Measurements from ENCODE around the gene UBE2F. TPM values are rescaled to one million over a fixed set of nuclear protein-coding genes. Genes with fewer than 3 reads are reported as not detected.
"Not testable (repeated sequence)": the region's sequence is repeated elsewhere in the genome, so short reads cannot be mapped to it uniquely, and the experiment has no call there.

Gene UBE2F
- total RNA-seq, 2 experiments from 2014 or later = 71.4 to 80.5 TPM

DNA sequence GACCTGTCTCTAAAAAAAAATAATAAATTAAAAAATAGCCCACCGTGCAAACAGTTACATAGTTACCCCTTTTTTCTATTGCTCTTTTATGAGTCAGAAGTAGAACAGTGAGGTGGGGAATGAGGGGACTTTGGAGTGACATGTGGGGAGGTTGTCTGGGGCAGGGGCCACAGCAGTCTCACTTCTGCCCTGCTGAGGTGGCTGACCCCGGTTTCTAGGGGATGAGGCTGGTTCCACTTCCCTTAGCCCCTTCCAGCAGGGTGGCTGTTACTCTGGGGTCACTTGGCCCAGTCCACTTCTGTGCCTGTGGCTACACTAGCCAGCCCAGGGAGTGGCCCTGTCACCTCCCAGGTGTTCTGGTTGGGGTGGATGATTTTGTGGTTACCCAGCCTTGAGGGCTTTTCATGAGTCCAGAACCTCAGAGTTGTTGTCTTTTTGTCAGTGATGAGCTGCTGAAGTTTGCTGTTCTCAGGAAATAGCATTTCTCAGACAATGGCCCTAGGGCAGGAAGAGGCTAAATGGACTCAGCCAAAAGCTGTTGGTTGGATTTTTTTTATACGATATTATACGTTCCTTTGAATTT, 66.0 kb downstream of the UBE2F start:
- Mint-ChIP-seq H3K4me1 (peaks cover 2% of the 10 kb centered on the region), H3K27me3 (no peaks in the 10 kb centered on the region), H3K4me3 (no peak overlapping the region), H3K27ac (no peak overlapping the region), H3K36me3 (ENCODE audit: low read depth) (peaks cover 47% of the 10 kb centered on the region), H3K9me3 (no peaks in the 10 kb centered on the region)
- CTCF ChIA-PET = interaction anchor here (0.5 kb wide), 1 partner anchor 93 kb away, joined by 4 read pairs; no protein-coding TSS in a partner anchor
- POLR2A ChIA-PET = no interaction called here
- DNase-seq = no peak

DNA sequence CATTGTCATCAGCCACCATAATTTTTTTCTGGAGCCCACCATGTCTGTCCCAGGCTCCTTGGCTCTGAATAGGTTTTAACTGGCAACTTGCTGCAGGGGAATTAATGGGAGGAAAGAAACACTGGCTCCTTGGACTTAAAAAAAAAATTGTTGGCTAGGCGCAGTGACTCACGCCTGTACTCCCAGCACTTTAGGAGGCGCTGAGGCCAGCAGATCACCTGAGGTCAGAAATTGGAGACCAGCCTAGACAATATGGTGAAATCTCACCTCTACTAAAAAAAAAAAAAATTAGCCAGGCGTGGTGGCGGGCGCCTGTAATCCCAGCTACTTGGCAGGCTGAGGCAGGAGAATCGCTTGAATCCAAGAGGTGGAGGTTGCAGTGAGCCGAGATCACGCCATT, 67.2 kb downstream of the UBE2F start:
- H3K4me3 Mint-ChIP-seq, CTCF ChIA-PET, H3K9me3 Mint-ChIP-seq, H3K4me1 Mint-ChIP-seq, DNase-seq, H3K27ac Mint-ChIP-seq, H3K27me3 Mint-ChIP-seq, POLR2A ChIA-PET: not testable (repeated sequence)
- H3K36me3 Mint-ChIP-seq (ENCODE audit: low read depth) = peaks cover 52% of the 10 kb centered on the region

DNA sequence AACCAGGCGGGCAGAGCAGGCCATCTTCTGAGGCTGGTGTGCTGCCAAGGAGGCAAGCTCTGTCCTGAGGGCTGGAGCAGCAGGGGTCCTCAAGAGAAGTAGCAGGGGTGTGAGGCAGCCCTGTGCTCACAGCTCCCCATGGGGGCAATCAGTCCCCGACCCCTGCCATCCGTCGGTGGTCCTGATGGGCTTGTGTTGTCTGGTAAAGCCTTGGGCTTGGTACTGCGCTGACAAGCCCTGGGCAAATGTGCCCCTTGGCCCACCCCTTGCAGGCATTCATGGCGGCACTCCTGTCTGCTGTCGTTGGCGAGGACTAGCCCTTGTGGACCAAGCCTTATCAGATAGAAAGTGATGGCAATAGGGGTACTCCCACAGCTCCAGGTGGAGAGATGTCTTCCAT, 71.4 kb downstream of the UBE2F start:
- Mint-ChIP-seq H3K9me3 (no peaks in the 10 kb centered on the region), H3K27ac (no peak overlapping the region), H3K4me1 (no peaks in the 10 kb centered on the region), H3K27me3 (no peaks in the 10 kb centered on the region), H3K36me3 (ENCODE audit: low read depth) (peaks cover 44% of the 10 kb centered on the region), H3K4me3 (no peak overlapping the region)
- POLR2A ChIA-PET = no interaction called here
- CTCF ChIA-PET = interaction anchor here (0.7 to 1.5 kb wide), 2 partner anchors 14 to 19 kb away, joined by 3 read pairs; no protein-coding TSS in a partner anchor
- DNase-seq = no peak

DNA sequence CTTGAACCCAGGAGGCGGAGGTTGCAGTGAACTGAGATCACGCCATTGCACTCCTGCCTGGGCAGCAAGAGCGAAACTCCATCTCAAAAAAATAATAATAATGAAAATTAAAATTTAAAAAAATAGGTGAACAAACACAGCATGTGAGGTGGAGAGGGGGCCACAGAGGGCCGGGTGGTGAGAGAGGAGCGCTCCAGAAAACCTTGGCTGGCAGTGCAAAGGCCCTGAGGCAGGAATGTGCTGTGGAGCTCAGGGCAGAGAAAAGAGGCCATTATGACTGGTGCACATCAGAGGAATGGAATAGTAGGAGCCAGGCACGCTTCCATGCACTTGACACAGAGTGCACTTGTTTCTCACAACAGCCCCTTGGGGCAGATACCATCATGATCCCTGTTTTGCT, 72.3 kb downstream of the UBE2F start:
- DNase-seq = no peak
- Mint-ChIP-seq H3K9me3 (no peaks in the 10 kb centered on the region), H3K36me3 (ENCODE audit: low read depth) (peaks cover 39% of the 10 kb centered on the region), H3K4me1 (no peaks in the 10 kb centered on the region), H3K4me3 (no peak overlapping the region), H3K27ac (peak overlapping the region; percentile 19), H3K27me3 (no peaks in the 10 kb centered on the region)
- ChIA-PET CTCF (no interaction called here), POLR2A (no interaction called here)

DNA sequence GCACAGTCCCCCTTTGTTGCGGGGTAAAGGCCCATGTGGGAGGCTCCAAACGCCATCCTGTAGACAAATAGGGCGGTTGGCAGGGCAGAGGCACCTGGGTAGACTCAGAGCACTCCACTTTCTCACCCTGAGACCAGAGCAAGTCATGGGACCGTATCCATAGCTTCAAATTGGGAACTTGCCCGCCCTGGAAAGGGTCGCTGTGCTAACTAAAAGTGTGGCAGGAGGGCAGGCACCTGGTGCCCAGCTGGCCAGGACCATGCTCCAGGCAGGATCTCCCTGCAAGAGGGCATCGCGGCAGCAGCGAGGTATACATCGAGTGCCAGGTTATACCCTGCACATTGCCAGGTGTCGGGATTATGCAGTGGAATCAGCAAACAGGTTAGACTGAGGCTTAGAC, 73.2 kb downstream of the UBE2F start:
- Mint-ChIP-seq H3K27ac (no peak overlapping the region), H3K27me3 (no peaks in the 10 kb centered on the region), H3K4me3 (no peak overlapping the region), H3K36me3 (ENCODE audit: low read depth) (peaks cover 36% of the 10 kb centered on the region), H3K4me1 (no peaks in the 10 kb centered on the region), H3K9me3 (no peaks in the 10 kb centered on the region)
- ChIA-PET CTCF (interaction anchor here (0.9 kb wide), 1 partner anchor 10 kb away, joined by 3 read pairs; no protein-coding TSS in a partner anchor), POLR2A (no interaction called here)
- no peak for DNase-seq

DNA sequence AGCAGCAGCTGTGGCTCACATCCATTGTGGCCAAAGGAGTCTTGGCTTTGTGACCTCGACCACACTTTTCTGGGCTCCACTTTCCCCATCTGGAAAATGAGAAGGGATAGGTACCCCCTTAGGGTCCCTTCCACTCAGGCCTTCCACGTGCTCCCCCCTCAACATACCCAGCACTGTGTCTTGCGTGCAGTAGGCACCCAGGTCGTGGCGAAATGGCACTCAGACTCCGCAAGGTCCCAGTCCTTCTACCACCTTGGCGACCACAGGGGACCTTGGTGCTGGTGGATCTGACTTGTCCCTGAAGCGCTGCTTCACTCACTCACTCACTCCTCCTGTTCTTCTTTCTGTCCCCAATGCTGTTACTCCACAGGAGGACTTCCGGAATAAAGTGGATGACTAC, 74.1 kb downstream of the UBE2F start:
- CTCF ChIA-PET = interaction anchor here (0.9 kb wide), 1 partner anchor 11 kb away, joined by 3 read pairs; no protein-coding TSS in a partner anchor
- no peak overlapping the region for H3K27ac Mint-ChIP-seq
- H3K9me3 Mint-ChIP-seq = no peaks in the 10 kb centered on the region

DNA sequence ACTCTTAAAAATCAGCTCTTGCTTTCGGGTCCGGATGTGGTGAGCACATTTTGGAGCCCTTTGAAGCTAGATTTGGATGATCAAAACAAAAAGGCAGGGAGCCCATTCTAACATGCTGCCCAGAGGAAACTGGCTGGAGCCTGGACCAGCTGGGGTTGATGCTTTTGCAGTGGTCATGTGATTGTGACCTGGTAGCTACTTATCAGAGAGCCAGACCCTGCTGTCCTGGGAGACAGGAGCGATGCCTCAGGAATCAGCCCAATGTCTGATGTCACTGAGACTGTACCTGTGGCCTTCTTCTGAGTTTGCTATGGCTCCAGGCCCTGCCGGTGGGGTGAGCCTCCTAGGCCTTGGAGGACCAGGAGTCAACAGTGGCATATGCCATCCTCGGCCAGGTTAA, 75.3 kb downstream of the UBE2F start:
- Mint-ChIP-seq H3K27ac (no peak overlapping the region), H3K27me3 (no peaks in the 10 kb centered on the region), H3K4me3 (no peak overlapping the region), H3K9me3 (peaks cover under 1% of the 10 kb centered on the region), H3K36me3 (ENCODE audit: low read depth) (peaks cover 43% of the 10 kb centered on the region), H3K4me1 (no peaks in the 10 kb centered on the region)
- DNase-seq = no peak
- CTCF ChIA-PET = interaction anchor here (0.7 kb wide), 1 partner anchor 15 kb away, joined by 3 read pairs; no protein-coding TSS in a partner anchor
- POLR2A ChIA-PET = no interaction called here

More for the DNA sequence above, 74.1 kb downstream of the UBE2F start:
- H3K4me1 Mint-ChIP-seq = no peaks in the 10 kb centered on the region
- H3K36me3 Mint-ChIP-seq (ENCODE audit: low read depth) = peaks cover 35% of the 10 kb centered on the region
- POLR2A ChIA-PET = no interaction called here
- H3K27me3 Mint-ChIP-seq = no peaks in the 10 kb centered on the region
- DNase-seq = no peak
- H3K4me3 Mint-ChIP-seq = no peak overlapping the region

DNA sequence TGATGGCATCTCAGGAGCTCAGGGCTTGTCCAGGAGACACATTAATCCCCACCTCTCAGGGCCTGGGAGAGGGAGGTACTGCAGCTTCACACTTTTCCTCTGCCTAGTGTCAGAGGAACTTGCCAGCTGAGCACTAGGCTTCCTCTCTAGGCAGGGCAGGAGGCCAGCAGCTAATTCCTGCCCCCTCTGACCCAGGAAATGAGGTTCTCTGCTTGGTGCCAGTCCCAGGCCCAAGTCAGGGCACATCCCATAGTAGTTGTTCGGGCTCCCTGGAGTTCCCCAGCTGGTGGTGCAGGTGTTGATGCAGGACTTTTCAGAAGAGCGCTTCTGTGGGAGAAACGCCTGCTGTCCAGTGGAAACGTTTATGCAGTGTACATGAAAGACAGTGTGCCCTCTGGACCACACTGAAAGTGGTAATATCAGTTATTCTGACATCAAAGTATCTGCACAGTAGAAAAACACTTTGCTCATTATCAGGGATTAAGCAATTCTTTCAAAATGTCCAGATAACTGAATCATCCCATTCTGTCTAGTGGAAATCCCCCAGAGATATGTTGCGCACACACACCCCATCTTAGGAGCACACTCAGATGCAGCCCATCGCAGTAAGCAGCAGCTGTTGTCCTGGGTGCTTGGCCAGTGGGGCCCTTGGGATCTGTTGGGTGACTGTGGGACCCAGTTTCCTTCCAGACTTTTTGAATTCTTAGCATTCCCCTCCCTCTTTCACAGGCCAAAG, 76.2 kb downstream of the UBE2F start:
- Mint-ChIP-seq H3K36me3 (ENCODE audit: low read depth) (peaks cover 44% of the 10 kb centered on the region), H3K27ac (no peak overlapping the region), H3K4me3 (no peak overlapping the region), H3K27me3 (no peaks in the 10 kb centered on the region), H3K4me1 (no peaks in the 10 kb centered on the region), H3K9me3 (peaks cover 8% of the 10 kb centered on the region)
- no peak for DNase-seq
- ChIA-PET CTCF (no interaction called here), POLR2A (no interaction called here)

DNA sequence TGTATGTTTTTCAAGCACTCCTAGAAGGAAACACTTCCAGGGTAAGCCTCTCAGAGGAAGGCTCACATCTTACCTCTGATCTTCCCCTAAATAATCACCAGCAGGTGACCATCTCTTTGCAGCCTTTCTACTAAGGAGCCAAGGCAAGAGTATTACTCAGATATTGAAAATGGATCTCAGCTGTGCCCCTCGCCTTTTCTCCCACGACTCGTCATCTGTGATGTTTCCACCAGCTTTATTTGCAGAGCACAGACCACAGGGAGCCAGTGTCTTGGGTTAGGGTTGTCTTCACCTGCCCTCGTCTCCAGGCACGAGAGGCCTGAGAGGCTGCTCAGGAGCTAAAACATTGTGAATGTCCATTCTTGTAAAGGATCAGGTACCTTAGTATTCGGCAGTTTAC, 77.0 kb downstream of the UBE2F start:
- no peaks in the 10 kb centered on the region for H3K27me3 Mint-ChIP-seq
- H3K27ac Mint-ChIP-seq = no peak overlapping the region
- ChIA-PET POLR2A (no interaction called here), CTCF (no interaction called here)
- H3K9me3 Mint-ChIP-seq = peaks cover 13% of the 10 kb centered on the region
- H3K4me1 Mint-ChIP-seq = no peaks in the 10 kb centered on the region
- DNase-seq = no peak
- no peak overlapping the region for H3K4me3 Mint-ChIP-seq
- H3K36me3 Mint-ChIP-seq (ENCODE audit: low read depth) = peaks cover 43% of the 10 kb centered on the region

DNA sequence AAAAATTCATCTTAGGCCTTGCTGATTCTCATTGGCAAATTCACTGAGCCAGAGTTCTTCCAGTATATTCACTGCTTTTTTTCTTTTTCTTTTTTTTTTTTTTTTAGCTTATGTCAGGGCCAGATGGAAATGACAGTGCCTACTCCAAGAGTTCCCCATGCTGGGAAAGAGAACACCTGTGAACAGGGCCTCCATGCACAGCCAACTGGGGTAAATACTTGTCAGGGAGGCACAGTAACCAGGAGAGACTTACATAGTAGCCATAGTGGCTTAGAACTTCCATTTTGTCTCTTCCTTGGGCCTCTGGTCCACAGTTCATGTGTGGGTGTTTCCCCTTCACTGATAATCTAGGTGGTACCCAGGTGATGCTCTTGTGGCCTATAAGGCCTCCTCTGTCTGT, 78.8 kb downstream of the UBE2F start:
- H3K36me3 Mint-ChIP-seq (ENCODE audit: low read depth) = peaks cover 37% of the 10 kb centered on the region

DNA sequence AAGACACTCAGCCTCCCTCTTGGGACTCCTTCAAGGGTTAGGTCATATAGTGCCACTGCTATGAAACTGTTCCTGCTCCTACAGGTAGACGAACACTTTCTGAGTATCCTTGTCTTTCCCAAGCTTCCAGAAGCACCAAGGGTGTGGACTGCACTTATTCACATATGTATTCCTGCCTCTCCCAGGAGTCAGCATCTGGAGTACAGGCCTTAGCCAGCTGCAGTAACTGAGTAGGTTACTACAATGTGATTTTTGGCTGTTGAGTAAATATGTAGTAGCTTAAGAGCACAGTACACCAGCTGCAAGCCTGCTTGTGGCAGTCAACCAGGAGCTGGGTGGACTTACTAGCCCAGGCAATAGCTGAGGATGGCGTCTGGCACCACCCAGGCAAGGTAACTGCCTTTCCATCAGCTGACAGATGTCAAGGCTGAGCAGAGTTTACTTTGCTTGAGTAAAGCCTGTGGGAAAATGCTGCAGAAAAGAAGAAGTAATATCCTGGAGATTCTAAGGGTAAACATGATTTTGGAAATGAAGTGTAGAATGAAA, 80.0 kb downstream of the UBE2F start:
- POLR2A ChIA-PET = no interaction called here
- Mint-ChIP-seq H3K9me3 (peaks cover 13% of the 10 kb centered on the region), H3K27ac (no peak overlapping the region)

More for the DNA sequence above, 78.8 kb downstream of the UBE2F start:
- ChIA-PET POLR2A (no interaction called here), CTCF (no interaction called here)
- H3K27ac Mint-ChIP-seq = no peak overlapping the region
- H3K4me3 Mint-ChIP-seq = no peak overlapping the region
- DNase-seq = no peak
- no peaks in the 10 kb centered on the region for H3K27me3 Mint-ChIP-seq
- H3K4me1 Mint-ChIP-seq = no peaks in the 10 kb centered on the region
- peaks cover 13% of the 10 kb centered on the region for H3K9me3 Mint-ChIP-seq

DNA sequence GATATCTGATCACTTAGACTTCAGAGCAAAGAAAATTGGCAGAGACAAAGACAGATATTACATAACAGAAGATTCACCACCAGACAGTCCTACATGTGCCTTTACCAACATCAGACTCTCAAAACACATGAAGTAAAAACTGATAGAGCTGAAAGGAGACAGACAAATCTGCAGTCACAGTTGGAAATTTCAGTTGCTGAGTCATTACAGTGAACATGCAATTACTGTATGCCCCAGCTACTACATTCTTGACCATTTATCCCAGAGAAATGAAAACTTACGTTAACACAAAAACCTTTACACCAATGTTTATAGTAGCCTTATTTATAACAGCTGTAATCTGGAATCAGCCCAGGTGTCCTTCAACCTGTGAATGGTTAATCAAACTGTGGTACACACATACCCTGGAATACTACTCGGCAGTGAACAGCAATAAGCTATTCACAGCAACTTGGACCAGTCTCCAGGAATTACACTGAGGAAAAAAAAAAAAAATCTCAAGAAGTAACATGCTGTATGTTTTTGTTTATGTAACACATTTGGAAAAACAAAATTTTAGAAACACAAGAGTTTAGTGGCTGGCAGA, 86.5 kb downstream of the UBE2F start:
- Mint-ChIP-seq H3K36me3 (ENCODE audit: low read depth) (peaks cover 4% of the 10 kb centered on the region), H3K4me1 (peaks cover 7% of the 10 kb centered on the region), H3K9me3 (peaks cover 7% of the 10 kb centered on the region), H3K4me3 (no peak overlapping the region), H3K27ac (no peak overlapping the region), H3K27me3 (peaks cover 15% of the 10 kb centered on the region)
- POLR2A ChIA-PET = no interaction called here
- no peak for DNase-seq
- CTCF ChIA-PET = no interaction called here

More for the DNA sequence above, 80.0 kb downstream of the UBE2F start:
- H3K27me3 Mint-ChIP-seq = no peaks in the 10 kb centered on the region
- CTCF ChIA-PET = interaction anchor here (0.7 kb wide), 1 partner anchor 10 kb away, joined by 3 read pairs; no protein-coding TSS in a partner anchor
- H3K4me1 Mint-ChIP-seq = no peaks in the 10 kb centered on the region
- peaks cover 34% of the 10 kb centered on the region for H3K36me3 Mint-ChIP-seq (ENCODE audit: low read depth)
- DNase-seq = no peak
- no peak overlapping the region for H3K4me3 Mint-ChIP-seq

DNA sequence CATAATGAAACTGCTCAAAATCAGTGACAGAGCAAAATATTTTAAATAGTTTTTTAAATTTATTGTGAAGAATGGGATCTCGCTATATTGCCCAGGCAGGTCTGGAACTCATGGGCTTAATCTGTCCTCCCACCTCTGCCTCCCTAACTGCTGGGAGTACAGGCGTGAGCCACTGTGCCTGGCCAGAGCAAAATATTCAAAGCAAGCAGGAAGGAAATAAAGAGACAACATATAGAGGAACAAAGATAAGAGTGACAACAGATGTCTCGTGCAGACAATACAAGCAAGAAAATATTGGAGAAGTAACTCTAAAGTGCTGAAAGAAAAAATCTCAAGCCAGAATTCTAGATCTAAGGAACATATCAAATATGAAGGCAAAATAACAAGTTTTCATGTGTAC, 89.0 kb downstream of the UBE2F start:
- H3K9me3 Mint-ChIP-seq = peaks cover 3% of the 10 kb centered on the region
- H3K27me3 Mint-ChIP-seq = peaks cover 15% of the 10 kb centered on the region
- H3K36me3 Mint-ChIP-seq (ENCODE audit: low read depth) = peaks cover 11% of the 10 kb centered on the region
- H3K4me3 Mint-ChIP-seq = no peak overlapping the region
- POLR2A ChIA-PET = no interaction called here
- peak overlapping the region; percentile 7 for H3K27ac Mint-ChIP-seq
- CTCF ChIA-PET = interaction anchor here (0.5 to 0.7 kb wide), 3 partner anchors 70 to 188 kb away, joined by 3 read pairs; no protein-coding TSS in a partner anchor
- DNase-seq = no peak
- H3K4me1 Mint-ChIP-seq = peaks cover 23% of the 10 kb centered on the region
